LNCAP (cell line): ENCODE results near the gene SUB1.

Experiments
- TF ChIP-seq, protein P1 (sequence below): fragments of 450-650 bp; IDR thresholded peaks from 2 replicates; pipeline ENCODE4 v1.5.1; 2017; ENCODE audit warnings: mild to moderate bottlenecking

SUB1 gene

DNA sequence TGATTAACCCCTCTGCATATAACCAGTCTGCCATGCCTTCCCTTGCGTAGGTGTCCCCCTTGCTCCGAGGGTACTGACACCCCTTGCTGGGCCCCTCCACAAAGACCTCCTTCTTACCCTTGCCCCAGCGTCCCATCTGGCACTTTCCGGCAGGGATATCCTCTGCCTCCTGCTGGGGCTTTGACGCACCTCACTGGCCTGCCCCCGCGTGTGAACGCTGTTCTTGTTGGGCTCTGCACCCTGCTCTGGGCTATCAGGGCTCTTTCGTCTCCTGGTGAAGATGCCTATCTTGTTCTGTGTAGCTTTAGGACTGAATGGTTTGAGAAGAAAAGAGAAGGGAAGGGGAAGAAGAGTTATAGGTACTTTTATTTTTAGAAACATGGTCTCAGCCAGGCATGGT lies 53.0 kb downstream of the SUB1 start:
- TF ChIP-seq, protein P1, sequence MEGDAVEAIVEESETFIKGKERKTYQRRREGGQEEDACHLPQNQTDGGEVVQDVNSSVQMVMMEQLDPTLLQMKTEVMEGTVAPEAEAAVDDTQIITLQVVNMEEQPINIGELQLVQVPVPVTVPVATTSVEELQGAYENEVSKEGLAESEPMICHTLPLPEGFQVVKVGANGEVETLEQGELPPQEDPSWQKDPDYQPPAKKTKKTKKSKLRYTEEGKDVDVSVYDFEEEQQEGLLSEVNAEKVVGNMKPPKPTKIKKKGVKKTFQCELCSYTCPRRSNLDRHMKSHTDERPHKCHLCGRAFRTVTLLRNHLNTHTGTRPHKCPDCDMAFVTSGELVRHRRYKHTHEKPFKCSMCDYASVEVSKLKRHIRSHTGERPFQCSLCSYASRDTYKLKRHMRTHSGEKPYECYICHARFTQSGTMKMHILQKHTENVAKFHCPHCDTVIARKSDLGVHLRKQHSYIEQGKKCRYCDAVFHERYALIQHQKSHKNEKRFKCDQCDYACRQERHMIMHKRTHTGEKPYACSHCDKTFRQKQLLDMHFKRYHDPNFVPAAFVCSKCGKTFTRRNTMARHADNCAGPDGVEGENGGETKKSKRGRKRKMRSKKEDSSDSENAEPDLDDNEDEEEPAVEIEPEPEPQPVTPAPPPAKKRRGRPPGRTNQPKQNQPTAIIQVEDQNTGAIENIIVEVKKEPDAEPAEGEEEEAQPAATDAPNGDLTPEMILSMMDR = no peak

DNA sequence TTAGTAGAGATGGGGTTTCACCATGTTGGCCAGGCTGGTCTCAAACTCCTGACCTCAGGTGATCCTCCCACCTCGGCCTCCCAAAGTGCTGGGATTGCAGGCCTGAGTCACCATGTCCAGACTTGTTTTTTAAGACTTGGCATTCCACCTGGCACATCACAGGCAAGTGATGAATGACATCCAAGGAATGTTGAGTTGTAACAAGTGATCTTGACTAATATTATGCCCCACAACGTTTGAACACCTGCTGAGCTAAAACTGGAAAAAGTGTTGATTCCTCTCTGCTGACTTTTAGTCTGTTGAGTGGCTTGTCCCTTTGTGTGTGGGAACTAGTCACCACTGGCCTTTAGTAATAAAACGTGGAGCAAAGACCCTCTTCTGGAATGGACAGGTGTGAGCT lies 54.6 kb downstream of the SUB1 start:
- TF ChIP-seq, protein P1 = no peak

DNA sequence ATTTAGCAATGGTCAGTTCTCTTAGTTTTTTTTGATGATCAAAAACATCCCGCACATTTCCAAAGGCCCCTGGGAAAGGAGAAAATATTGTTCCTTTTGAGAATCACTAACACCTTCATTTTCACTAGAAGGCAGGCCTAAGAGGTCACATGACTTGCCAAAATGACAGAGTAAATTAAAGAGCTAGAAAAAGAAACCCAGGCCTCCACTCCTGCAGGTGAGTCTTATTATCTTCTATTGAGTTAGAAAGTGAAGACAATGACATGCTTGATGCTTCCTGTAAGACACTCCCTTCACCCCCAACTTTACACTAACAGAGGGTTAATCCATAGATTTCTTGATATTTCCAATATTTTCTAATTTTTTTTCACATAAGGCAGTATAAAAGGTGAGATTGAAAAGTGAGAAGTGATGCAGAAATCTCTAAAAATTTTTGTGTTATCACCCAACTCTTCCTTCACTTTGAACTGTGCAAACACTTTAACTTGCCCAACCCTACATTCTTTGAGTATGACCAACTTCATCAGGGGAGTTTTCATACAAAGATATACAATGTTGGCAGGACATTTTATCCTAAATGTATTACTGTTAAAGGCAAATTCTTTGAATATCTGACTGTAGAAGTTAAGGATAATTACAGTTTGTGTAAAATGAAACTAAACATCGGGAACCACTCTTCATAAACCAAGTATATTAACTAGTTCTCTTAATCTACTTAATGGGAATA lies 57.1 kb downstream of the SUB1 start:
- TF ChIP-seq, protein P1 = no peak

DNA sequence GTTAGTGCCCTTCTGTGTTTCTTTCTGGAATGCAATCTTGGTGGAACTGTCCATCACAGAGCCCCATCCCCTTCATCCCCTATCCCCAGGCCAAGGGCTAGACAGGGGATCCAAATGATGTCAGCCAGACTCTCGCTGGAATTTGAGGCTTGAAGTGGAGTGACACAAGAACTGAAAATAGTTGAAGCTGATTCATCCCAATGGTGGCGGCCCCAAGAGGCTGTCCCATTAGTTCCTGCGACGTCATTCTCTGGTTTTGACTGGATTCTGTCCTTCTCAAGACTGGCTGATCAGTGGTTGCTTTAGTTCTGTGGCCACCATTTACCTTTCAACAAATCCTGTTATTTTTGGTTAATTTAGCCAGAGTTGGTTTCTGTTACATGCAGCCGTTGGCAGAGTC lies 59.9 kb downstream of the SUB1 start:
- TF ChIP-seq, protein P1 = no peak

DNA sequence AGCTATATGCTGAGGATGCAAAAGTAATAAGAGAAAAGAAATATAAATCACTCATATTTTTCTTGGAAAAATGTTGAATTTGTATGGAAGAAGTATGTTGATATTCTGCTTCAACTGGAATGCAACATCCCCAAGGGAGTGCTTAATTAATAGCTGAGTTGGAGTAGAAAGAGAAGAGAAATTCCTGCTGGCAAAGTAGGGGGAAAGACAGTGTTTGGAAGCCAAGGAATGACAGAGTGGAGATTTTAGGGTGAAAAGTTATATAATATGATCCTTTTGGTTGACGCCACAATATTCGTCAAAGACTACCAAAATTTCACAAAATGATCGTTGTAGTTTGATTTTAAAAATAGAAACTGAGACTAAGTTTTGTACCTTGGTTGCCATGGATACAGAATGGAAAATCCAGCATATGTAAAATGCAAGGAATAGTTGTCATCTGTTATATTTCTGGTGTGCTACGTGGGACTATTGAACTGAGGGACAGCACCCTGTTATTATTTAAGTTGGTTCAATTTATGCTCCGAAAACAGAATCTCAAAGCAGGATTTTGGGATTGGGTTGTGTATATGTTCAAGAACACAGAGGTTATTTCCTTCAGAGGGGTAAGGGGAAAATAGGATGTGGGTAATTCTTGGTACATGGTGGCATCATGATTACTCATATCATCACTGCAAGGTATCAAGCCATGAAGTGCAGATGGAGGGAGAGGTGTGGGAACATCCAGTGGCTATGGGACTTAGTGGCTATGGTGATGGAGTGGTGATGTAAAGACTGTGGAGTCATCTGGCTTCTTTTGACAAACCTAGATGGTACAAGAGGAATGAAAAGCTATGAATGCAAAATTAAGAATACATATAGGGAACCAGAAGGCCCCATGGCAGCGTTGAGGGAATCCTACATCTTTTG lies 61.0 kb downstream of the SUB1 start:
- TF ChIP-seq, protein P1 = no peak

DNA sequence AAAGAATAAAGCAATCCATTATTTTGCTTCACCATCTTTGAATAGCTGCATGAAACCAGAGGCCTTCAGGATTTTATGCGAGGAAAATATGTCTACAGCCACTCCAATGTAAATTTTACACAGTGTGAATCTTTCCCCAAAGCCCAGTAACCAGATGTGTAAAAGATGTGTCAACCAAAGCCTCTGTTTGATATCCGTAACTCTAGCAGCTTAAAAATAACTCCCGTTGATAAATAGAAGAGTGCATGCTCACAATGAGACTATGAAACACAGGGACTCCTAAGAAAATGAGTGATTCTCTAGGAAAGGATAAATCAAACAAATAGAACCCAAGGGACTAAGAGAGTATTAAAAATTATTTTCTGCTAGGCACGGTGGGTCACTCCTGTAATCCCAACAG lies 65.7 kb downstream of the SUB1 start:
- TF ChIP-seq, protein P1 = no peak

DNA sequence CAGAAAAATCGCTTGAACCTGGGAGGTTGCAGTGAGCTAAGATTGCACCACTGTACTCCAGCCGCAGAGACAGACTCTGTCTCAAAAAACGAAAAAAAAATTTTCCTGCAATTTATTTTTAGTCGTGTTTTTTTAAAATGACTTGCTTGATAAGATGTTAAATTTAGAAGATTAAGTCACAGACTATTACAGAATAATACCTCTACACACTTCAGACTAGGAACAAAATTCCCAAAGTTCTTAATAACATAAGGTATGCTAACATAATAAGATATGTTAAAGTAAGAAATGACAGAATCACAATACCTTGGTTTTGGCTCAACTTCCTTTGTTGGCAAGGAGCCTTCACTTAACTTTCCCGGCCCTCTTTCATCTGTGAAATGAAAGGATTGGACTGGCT lies 66.3 kb downstream of the SUB1 start:
- TF ChIP-seq, protein P1 = no peak
